HG03108 (cell line): ENCODE data around the gene DUSP5.

Experiments used
- ATAC-seq: cut with Tn5 transposase; IDR thresholded peaks from one replicate; pipeline ENCODE4 v1.9.1; 2021; ENCODE audit warnings: moderate library complexity; ENCODE audit not compliant: unreplicated experiment

DUSP5 gene

DNA sequence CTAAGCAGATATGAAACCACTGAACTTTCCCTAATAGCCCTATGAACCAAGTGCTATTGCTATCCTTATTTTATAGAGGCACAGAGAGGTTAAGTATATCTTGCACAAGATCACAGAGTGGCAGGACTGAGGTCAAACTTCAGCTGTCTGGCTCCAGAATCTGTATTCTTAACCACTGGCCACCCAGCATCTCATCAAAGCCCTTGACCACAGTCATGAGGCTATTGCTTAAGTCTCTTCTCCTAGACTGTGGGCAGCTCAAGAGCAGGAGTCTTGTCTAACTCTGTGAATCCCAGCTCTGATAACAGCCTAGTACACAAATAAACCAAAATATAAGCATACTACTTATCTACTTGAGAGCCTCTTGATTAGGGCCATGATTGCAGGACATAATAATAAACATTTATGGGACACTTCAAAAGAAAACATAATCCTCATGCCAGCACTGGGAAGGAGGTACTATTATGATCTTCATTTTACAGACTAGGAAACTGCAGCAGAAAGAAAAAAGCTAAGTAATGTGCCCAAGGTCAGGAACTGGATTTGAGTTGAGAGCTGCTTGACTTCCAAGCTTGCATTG is 47.3 kb downstream of the DUSP5 start:
- no peak for ATAC-seq

DNA sequence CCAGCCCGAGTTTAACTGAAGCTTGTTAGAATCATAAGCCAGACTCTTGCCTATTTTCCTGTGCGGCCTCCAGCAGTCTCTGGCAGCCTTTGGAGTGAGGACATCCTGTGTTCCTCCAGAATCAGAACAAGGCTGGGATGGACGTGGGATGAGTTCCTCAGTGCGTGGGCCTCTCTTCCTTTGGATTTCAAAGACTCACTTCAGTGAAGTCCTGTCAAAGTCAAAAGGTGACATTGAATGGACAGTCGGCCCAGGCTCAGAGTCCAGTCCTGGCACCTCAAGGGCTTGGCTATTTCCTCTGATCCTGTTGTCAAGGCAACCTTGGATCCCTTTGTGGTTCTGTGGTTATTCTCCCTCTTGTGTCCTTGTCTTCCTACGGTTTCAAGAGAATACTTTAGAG is 48.4 kb downstream of the DUSP5 start:
- ATAC-seq, result no peak

DNA sequence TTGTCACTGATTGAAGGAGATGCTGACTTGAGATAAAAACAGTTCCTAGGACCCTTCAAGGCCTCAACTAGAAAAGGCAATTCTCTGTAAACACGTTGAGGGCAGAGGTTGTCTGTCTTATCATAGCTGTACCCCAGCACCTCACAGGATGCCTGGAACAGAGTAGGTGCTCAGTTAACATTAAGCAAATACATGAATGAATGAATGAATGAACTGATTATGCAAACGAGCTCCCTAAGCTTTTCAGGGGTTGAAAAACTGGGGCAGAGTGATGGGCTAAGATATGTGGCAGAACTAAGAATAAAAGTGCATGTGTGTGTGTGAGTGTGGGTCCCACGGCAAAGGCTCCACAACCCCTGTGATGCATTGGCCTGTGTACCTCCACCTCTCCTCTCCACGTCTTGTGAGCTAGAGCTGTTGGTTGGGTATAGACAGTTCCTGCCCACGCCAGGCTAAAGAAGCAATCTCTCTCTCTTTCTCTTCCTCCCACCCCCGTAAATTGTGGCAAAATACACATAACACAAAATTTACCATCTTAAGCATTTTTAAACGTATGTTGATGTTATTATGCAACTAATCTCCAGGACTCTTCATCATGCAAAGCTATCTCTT is 48.9 kb downstream of the DUSP5 start:
- ATAC-seq, result no peak

DNA sequence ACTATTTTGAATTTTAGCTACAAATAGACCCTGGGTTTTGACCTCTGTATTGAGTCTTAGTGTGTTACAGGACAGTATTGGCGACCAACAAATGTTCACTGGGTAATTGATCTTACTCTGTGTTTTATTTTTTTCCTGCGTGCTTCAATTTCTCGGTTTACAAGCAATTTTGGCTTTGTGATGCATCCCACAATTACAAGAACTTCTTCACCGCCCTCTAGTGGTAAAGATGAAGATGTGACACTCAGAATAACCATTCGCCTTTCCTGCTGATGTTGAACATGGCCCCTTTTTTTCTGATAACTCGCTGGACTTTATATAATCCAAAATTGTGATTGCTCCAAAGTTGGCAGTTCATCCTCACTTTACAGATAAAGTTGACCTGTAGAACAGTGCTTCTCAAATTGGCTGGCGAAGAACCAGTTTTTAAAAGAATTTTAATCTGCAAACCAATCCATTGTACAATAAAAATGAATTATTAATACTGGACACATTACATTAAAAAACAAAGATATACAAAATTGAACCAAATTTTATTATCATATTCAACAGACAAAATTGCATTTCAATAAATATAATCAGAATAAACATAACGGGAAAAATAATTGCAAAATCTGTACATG is 49.5 kb downstream of the DUSP5 start:
- ATAC-seq, result no peak

GRCh38 chr10:110548002-110548401 is 50.3 kb downstream of the DUSP5 start:
- ATAC-seq, result no peak

DNA sequence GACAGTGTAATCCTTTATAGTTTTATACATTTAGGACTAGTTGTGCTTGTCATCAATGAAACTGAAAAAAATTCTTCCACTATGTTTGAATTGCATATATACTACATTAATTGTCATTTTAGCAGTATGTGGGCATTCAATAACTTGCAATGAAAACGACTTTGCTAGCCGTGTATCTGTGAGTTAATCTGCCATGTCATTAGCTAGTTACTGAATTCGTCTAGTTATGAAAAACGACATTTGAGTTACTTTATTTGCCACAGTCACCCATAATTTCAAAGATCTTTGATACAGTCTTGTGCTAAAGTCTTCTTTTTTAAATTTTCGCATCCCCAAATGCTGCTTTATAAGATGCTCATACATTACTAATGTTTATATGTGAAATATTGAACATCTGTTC is 51.5 kb downstream of the DUSP5 start:
- ATAC-seq, result no peak

- ATAC-seq, result no peak
These were observed 56.2 kb downstream of the DUSP5 start for GRCh38 chr10:110553905-110554304.

DNA sequence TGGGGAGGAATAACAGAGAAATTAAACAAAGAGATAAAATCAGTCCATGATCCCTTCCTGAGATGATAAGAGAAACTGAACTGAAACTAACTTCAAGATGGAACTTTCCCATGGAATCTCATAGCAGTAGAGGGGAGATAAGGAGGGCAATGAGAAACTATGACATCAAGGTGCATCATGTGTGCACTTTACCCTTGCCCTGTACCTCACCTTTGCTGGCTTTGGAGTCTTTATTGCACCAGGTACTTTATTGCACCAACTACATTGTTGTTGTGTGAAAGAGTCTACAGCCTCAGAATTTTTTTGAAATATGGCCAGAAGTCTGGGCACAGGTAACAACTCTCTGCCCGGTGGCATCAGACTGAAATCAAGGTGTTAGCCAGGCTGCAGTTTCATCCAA is 58.6 kb downstream of the DUSP5 start:
- ATAC-seq, result no peak

DNA sequence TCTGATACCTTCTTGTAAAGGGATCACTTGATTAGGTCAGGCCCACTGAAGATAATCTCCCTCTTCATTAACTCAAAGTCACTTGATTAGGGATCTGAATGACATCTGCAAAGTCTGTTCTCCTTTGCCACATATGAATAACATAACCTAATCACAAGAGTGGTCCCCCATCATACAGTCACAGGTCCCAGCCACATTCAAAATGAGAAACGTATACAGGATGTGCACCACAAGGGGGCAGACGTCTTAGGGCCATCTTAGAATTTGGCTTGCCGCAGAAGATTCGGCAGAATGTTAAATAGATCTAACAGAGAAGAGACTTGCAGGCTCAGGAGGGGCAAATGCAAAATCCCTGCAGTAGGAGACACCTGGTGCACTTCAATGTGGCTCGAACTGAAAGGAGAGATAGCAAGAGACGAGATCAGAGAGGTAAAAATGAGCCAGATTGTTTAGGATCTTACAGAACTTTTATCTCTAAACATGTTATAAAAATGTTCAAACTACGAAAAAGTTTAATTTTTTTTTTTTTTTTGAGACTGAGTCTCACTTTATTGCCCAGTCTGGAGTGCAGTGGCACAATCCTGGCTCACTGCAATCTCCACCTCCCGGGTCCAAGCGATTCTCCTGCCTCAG is 59.4 kb downstream of the DUSP5 start:
- ATAC-seq, result peak; percentile 54

- no peak for ATAC-seq
These were observed 60.3 kb downstream of the DUSP5 start for GRCh38 chr10:110558041-110558440.

DNA sequence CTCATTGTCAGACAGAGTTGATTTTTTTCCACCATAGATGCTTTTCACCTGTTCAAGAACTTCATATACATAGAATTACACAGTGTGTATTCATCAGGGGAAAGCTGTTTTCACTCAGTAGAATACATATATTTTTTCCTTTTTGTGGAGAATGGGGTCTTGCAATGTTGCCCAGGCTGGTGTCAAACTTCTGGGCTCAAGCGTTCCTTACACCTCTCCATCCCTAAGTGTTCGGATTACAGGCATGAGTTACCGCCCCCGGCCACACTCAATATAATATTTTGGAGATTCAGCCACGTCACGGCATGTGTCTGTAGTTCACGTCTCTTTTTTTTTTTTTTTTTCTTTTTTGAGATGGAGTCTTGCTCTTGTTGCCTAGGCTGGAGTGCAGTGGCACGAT is 62.3 kb downstream of the DUSP5 start:
- ATAC-seq, result no peak
